ENCODE data around the gene ILK.

The ILK gene

DNA sequence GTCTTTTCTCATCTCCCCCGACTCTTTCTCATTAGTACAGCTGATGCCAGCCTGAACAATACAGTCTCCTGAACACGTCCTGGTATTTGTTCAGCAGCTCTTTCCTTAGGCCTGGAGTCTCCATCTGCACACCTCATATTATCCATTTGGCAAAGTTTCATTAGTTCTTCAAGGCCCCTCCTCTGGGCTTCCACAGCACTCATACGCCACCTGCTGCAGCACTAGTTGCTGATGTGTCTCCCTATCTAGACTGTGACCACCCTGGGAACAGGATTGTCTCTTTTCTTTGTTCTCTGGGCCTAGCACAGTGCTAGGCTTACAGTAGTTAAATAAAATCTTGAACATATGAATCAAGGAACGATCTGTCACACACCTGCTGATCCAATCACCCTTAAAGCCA is 34.9 kb downstream of the ILK start:
- DNase-seq = no peak

DNA sequence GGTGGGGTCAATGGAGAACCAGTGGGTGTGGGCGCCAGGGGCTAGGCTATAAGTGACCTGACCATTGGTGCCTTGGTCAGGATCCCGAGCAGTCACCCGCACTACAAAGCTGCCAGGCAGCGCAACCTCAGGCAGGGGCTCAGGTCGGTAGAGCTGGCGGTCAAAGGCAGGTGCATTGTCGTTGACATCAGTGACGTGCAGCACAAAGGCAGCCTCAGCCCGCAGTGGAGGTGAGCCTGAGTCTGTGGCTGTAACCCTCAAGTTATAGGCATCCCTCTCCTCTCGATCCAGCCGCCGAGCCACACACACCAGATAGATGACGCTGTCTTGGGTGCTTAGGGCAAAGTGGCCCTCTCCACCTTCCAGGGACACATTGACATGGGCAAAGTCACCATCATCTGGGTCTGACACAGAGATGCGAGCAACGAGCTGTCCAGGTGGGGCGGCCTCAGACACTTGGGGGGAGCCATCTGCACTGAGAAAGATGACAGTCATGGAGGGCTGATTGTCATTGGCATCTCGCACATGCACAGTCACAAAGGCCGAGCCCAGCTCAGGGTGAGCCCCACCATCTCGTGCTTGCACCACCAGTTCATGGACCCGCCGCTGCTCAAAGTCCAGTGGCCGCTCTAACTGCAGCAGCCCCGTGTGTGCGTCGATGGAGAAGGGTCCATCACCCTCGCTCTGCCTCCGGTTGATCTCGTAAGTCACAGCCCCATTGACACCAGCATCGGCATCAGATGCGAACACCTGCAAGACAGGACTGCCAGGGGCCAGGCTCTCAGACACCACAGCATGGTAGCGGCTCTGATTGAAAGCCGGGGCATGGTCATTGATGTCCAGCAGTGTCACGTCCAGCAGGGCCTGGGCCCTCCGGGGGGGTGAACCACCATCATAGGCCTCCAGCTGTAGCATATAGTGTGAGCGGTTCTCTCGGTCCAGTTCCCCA is 36.7 kb downstream of the ILK start:
- DNase-seq = no peak

DNA sequence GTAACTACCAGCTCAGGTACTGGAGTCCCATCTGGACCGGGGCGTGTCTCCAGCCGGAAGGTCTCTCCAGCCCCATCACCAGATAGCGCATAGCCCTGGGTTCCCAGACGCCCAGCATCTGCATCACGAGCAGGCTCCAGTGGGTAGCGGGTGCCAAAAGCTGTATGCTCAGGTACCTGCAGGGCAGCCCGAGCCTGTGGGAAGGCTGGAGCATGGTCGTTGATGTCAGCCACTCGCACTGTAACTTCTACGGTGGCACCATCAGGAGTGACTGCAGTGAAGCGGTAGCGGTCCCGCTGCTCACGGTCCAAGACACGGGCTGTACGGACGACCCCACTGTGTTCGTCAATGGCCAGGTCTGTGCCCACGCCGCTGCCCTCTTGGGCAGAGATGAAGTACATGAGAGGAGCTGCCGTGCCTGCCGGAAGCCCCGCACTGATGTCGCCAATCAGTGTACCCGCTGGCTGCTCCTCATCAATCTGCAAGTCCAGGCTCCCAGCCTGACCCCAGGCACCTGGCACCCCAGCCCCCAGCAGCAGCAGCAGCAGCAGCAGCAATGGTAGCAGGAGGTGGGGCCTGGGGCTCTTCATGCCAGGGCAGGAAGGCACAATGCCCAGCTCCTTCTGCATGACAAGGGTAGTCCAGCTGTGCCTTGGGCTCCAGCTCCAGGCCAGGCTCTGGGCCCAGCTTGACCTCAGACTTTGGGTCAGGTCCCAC is 37.6 kb downstream of the ILK start:
- no peak for DNase-seq

DNA sequence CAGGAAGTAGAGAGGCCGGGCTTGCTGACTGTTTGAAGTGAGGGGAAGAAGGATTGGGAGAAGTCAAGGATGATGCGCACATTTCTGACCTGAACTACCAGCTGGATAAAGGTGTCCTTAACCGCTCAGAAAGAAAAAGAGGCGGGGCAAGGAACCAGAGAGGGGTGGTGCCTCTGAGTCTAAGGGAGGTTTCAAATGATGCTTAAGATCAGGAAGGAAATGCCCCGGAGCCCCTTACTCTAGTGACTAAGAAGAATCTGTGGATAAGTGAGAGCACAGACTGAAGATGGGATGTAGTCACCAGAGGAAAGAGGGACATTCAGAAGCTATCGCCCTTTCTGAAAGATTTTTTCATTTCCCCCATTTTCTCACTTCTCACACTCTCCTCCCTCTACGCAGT is 39.4 kb downstream of the ILK start:
- DNase-seq = no peak

DNA sequence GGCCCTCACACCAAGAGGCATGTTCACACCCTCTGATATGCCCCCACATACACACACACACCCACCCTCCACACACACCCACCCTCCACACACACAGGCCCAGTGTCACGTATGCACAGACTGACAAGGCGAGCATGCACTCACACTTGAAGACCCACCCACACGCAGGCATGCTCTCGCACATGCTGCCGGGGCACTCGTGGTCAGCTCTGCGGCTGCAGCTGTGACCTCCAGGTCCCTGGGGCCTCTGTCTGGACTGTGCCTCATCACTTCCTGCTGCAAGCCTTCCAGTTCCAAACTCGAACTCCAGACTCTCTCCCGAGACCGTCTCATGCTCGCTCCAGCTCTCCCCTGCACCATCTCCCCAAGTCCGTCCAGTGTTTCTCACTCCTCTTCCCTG is 42.5 kb downstream of the ILK start:
- no peak for DNase-seq

DNA sequence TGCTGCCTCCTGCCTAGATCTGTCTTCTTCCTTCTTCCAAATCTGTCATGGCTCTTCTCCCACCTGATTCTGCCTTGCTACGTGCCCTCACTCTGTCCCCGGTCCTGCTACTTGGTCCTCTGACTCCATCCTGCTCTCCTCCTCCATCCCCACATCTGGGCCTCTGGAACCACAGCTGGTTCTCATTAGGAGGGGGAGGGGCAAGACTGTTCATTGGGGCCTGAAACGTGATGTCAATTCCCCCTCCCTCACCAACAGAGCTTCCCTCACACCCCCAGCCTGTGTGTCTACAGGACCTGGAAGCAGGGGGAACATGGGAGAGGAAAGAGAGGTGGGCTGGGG is 43.0 kb downstream of the ILK start:
- DNase-seq = no peak

DNA sequence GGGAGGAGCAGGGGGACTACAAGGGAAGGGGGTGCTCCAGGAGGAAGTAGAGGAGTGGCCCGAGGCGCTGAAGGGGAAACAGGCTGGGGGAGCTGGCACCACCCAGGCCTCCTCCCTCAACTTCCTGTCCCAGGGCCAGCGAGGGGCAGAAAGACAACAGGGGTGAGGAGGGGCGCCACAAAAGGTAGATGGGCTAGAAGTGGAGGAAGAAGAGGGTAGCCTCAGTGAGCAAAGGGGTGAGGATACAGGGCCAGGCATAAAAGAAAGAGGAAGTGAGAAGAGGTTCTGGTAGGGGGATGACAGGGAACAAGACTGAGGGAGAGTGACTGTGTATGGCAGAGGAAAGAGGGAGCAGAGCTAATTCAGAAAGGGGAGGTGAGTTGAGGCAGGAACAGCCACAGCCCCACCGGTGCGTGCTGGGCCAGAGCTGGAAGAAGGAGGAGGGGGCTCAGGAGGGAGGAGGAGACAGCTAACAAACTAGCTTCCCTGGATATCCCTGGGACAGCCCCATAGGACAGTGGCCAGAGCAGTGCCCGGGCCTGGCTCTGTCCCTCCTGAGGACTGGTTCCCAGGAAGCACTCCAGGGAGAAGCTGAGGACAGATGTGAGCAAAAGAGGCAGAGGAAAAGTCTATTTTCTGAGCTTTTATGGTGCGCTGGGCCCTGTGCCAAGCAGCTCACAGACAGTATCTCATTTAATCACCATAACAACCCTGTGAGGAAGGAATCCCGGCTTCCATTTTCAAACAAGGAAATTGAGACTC is 43.5 kb downstream of the ILK start:
- DNase-seq = no peak

DNA sequence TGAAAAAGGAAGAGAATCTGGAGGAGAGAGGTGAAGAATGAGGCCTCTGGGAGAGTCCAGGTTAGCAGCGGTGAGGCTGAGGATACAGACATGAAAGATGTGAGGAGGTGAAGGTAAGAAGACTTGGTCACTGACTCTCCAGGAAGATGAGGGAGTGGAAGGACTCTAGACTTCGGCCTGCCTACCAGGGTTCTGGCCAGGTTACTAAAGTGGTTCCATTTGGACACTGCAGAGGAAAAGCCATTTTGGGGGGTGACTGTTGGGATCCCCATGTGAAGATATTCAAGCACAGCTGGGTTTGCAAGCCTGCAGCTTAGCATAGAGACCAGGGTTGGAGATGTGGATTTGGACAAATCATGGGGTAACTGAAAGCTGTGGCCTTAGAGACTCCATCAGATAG is 44.3 kb downstream of the ILK start:
- DNase-seq = no peak

DNA sequence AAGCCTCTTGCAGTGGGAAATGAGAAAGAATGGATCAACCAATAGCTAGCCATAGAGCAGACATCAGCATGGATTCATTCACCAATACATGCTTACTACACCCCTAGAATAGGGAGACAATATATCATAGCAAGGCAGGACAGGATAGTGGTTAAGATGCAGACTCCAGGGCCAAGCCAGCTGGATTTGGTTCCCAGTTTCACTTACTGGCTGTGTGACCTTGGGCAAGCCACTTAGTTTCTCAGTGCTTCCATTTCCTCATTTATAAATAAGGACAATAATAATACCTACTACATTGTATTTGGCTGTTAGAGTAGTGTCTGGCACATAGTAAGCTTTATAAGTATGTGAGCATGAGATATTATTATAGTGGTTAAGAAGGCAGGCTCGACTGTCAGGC is 44.9 kb downstream of the ILK start:
- DNase-seq = no peak

DNA sequence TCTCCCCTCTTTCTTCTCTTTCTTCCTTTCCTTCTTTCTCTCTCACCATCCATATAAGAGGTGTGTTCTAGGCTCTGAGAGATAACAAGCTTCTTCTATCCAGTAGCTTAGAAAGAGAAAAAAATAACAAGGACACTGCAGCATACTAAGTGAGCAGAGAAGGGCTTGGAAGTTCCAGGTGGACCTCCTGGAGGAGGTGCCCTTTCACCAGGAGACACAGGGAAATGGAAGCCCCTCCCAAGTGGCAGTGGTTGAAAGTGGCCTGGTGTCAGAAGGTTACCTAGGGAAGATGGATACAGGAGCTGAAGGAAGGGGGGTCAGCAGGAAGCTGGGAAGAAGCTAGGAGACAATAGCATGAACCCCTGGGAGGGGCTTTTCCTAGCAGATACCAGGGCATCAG is 46.5 kb downstream of the ILK start:
- DNase-seq = no peak

DNA sequence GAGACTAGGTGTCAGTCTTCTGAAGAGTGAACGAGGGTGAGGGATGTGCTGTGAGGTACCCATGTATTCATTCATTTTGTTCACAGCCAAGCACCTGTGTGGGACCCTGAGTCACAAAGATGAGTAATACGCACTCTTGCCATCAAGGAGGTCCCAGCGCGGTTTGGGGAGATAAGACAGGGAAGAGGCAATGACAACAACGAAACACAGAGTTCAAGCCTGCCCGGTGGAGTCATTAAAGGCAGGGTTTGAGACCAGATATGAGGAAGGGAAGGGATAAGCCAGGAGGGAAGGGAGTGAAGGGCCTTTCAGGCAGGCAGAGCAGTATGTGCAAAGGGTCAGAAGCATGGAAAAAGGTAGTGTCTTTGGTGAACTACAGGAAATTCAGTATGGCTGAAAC is 47.4 kb downstream of the ILK start:
- no peak for DNase-seq

DNA sequence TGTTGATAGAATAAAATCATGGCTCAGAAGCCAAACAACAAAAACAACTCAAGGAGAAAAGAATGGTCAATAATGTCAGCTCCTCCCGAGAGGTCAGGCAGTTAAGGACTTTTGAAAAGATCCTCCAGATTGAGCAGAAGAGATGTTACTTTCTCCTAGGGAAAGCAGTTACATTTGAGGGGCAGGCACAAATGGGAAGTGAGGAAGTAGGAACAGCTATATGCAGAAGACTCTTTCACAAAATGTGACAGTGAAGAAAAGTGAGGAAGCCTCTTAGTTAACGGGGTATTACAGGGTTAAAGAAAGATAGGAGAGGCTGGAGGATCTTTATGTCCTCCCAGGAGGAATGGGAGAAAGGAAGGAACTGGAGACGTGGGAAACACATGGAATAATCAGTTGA is 48.6 kb downstream of the ILK start:
- no peak for DNase-seq

DNA sequence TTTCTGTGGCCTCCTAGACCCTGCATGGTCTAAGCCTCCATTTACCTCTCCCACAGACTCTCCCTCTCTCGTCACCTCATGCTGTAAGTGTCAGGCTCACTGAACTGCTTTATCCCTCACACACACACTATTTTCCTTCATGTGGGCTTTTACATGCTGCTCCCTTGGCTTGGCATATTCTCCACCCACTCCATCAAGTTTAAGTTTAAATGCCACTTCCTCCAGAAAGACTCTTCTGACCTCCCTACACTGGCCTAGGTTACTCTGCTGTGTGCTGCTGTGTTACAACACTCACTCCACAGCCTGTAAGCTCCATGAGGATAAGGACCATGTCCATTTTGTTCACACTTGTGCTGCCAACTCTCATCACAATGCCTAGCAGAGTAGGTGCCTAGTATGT is 49.5 kb downstream of the ILK start:
- no peak for DNase-seq

DNA sequence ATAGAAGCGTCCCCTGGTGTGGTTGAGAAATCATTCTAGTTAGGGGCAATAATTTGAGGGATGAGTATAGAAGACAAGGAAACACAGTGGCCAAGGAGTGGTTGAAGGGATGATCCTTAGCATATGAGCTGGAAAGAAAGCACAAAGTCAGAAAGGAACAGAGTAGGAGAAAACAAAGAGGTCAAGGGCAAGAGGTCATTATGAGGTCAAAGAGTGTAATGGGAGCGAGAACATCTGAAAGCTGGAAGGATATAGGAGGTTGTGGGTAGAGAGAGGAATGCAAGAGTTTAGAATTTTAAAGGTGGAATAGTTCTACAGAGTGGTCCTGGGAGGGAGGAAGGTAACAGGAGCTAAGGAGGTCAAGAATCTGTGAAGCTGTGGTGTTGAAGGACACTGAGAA is 50.1 kb downstream of the ILK start:
- DNase-seq = no peak

DNA sequence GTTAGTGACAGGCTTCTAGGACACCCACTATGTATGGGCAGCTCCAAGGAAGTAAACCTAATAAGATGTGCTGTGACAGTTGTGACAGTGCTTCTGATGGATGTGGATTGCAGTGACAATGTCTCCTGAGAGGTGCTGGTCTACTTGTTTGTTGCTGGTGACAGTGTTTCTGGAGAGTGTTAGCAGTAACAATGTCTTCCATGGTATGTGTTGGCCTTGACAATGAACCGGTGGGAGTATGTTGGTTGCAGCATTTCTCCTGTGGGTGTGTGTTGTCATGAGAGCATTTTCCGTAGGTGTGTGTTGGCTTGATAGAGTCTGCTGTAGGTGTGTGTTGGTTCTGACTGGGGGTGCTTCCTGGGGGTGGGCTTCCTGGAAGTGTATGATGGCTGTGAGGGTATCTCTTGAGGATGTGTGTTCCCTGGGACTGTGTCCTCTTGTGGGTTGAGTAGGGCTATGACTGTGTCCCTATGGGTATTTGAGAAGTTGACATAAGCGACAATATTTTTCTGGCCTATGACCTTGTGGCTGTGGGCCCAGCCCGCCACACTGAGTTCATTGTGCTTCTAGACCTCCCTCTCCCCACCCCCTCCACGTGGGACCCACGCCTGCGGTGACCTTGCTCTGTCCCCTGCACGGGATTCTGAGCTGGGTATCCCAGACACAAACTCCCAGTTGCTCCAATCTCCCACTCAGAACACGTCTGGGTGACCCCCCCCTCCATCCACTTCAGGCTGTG is 50.9 kb downstream of the ILK start:
- no peak for DNase-seq

DNA sequence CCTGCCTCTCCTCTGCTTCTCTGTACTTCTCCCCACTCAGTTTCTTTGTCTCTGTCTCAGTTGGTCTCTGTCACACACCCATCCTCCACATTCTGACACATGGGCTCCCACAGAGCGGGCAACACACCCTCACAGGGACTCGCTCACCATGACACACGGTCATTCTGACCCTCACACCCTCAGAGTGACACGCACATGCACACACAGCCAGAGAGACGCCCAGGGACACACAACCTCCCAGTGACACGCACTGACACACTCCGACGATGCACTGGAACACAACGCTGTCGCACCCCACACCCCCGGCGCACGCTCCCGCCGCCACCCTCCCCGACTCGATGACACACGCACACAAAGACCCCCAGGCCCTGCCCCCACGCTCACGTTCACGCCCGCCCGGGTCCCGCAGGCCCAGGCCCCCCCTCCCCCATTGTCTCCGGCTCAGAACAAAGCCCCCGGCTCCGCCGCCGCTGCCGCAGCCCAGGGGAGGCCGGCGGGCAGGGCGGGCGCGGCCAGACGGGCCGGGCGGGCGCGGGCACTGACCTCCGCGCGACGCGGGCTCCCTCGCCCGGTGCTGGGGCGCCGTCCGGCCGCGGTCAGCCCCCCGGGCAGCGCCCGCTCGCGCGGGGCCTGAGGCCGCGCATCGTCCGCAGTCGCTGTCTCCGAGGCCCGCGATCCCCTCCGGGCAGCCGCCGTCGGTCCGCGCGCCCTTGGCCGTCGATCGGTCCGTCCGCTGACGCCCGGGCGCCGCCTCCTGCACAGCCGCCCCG is 51.6 kb downstream of the ILK start:
- peak; percentile 36 for DNase-seq

DNA sequence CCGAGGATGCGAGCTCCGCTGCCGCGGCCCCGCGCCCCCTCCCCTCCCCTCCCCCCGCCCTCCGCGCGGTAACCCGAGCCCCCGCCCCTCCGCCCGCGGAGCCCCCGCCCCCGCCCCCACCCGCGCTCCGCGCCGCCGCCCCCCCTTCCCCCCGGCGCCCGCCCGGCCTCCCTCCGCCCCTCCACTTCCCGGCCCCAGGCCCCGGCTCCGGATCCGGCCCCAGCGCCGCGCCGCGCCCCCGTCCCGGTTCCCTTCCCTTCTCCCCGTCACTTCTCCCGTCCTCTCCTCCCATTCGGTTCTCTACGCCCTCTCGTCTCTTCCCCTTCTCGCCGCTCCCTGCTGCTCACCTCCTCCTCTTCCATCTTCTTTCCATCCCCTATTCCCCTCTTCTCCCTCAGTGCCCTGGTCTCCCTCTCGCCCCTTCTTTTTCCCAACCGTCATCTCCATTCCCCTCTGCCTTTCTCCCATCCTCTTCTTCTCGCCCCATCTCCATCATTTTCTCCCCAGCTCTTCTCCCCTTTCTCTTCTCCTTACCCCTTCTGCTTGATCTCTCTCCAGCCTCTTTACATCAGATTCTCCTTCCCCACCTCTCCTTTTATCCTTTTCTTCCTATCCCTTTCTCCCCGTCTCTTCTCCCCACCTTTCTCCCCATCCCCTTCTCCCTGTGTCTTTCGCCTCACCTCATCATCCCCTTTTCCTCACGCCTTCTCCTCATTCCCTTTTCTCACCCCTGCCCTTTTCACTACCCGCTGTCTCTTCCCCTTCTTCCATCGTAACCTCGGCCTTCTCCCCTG is 52.4 kb downstream of the ILK start, which contains the start of gene DCHS1:
TSS of gene DCHS1 (minus strand) at position 20 of the 794 bp plus-strand sequence. CDS start 14,196 bp downstream, outside the sequence.
- peak; percentile 27 for DNase-seq

DNA sequence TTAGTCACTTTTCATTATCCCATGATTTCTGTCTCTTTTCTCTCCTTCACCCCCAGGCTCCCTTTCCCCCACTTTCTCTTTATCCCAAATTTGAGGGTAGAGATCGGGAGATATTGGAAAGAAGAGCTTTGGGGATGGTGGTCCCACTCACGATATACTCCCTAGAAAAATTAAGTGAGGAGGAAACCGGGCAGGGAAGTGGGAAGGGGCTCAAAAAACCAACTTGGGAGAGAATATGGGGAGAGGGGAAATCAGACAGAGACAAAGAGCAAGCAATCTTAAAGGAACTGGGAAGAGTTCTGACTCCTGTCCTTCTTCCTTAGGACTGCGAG is 53.0 kb downstream of the ILK start:
- no peak for DNase-seq

DNA sequence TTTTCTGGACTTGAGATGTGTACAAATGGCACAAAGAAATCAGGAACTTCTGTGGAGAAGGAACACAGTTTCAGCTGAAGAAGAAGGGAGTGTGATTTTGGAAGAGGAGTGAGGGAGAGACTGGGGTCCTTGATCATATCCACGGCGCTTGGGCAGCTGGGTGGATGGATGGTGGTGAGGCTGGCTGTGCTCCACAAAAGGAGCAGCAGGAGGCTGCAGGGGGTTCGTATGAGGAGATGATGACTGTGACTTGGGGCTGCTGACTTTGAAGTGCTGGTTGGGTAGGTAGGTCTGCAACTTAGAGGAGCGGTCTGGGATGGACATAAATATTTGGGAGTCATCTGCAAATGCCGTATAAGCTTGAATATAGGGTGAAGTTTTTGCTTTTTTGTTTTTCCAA is 53.4 kb downstream of the ILK start:
- no peak for DNase-seq

DNA sequence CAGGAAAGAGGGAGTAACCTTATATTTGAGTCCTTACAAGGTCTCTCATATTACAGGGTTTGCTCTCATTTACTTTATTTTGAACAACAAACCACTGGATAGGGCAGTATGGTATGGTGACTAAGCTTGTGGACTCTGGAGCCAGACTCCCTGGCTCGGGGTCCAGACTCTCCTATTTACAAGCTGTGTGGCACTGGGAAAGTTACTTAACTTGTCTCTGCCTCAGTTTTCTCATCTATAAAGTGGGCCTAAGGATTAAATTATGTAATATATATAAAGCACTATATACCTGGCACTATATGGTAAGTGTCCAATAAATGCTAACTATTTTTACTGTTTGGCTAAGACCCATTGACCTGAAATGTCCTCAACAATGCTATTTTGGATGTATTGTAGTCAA is 53.8 kb downstream of the ILK start:
- DNase-seq = no peak

DNA sequence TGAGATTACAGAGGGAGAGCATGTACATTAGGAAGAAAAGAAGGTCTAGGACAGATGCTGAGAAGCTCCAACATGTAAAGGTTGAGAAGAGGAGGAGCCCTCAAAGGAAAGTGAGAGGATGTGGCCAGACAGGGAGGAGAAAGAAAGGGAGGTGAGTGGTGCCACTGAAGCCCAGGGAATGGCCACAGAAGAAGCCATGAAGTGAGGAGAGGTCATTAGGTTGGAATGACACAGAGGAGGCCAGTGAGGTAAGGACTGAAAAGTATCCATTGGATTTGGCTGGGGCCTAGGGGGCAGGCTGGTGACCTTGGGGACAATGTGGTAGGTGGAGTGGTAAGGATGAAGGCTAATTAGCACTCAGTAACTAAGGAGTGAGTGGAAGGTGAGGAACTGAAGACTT is 55.1 kb downstream of the ILK start:
- no peak for DNase-seq

Measured in stimulated activated naive CD4-positive, alpha-beta T cell treated with Interleukin-2 at 50 U/mL for 16 hours (primary cell).